Activated CD8-positive, alpha-beta T cell treated with anti-CD3 and anti-CD28 coated beads for 36 hours (primary cell): ENCODE measurements around the gene CLIP1. TPM values are rescaled to one million over a fixed set of nuclear protein-coding genes. Genes with fewer than 3 reads are reported as not detected.

Experiments used
- ATAC-seq: fragments of 200-7000 bp; cut with Tn5 transposase; one replicate; pipeline ENCODE4 v1.10.0; 2021; ENCODE audit warnings: mild to moderate bottlenecking, moderate library complexity
- CTCF ChIA-PET: fragments of 350-600 bp; sonication (Branson Sonifier 250); formaldehyde crosslinking; loops from one replicate; lab custom pipeline; 2021; ENCODE audit warnings: antibody characterized with exemption; lab: Charles Lee
- POLR2A ChIA-PET: fragments of 350-600 bp; sonication (Branson Sonifier 250); formaldehyde crosslinking; loops from one replicate; lab custom pipeline; 2021; ENCODE audit warnings: antibody characterized with exemption; lab: Charles Lee
- DNase-seq: peaks from one replicate; pipeline ENCODE4 v3.0.0-alpha.2; 2020
- H3K27ac Mint-ChIP-seq: one replicate; pipeline ENCODE4 v1.8.0; 2021; ENCODE audit warnings: mild to moderate bottlenecking, mixed read lengths
- H3K27me3 Mint-ChIP-seq: one replicate; pipeline ENCODE4 v1.8.0; 2021; ENCODE audit warnings: mixed read lengths
- H3K36me3 Mint-ChIP-seq: one replicate; pipeline ENCODE4 v1.8.0; 2021; ENCODE audit warnings: low read depth, mixed read lengths
- H3K4me1 Mint-ChIP-seq: one replicate; pipeline ENCODE4 v1.8.0; 2021; ENCODE audit warnings: low read depth, mixed read lengths
- H3K4me3 Mint-ChIP-seq: one replicate; pipeline ENCODE4 v1.8.0; 2021; ENCODE audit warnings: mild to moderate bottlenecking, moderate library complexity, mixed read lengths
- H3K9me3 Mint-ChIP-seq: one replicate; pipeline ENCODE4 v1.8.0; 2021; ENCODE audit warnings: mixed read lengths
- intact Hi-C: fragments of 100-400 bp; cut with micrococcal nuclease; formaldehyde crosslinking; loops from one replicate; pipeline ENCODE4 v1.10.0; 2022
- total RNA-seq, 2 experiments: library from RNA; stranded (reverse); gene quantifications; one replicate each; pipeline ENCODE4 v1.2.3, GENCODE V29; 2021
- TF ChIP-seq, protein P1 (sequence below): fragments of 200-600 bp; IDR thresholded peaks from one replicate; pipeline ENCODE4 v1.8.0; 2022; ENCODE audit warnings: antibody characterized with exemption, mild to moderate bottlenecking

CLIP1 gene
- total RNA-seq, 2 experiments from 2014 or later = 29.4 to 32.4 TPM

DNA sequence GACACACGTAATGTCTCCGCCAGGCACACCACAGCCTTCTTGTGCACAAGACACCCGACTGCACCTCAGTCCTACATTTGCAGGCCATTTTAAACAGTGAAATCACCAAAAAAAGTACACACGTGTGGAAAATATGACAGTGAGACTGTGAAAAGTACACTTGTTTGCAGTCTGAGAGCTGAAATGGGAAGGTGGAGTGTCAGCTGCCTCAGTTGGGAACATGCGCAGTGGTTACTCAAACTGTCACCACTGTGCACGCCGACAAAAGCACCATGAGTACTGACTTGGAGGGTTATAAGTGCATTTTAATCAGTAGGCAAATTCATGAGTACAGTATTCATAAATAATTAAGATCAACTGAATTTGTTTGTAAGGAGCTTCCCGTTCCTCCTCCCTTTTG, 171.9 kb downstream of the CLIP1 start:
- TF ChIP-seq, protein P1, sequence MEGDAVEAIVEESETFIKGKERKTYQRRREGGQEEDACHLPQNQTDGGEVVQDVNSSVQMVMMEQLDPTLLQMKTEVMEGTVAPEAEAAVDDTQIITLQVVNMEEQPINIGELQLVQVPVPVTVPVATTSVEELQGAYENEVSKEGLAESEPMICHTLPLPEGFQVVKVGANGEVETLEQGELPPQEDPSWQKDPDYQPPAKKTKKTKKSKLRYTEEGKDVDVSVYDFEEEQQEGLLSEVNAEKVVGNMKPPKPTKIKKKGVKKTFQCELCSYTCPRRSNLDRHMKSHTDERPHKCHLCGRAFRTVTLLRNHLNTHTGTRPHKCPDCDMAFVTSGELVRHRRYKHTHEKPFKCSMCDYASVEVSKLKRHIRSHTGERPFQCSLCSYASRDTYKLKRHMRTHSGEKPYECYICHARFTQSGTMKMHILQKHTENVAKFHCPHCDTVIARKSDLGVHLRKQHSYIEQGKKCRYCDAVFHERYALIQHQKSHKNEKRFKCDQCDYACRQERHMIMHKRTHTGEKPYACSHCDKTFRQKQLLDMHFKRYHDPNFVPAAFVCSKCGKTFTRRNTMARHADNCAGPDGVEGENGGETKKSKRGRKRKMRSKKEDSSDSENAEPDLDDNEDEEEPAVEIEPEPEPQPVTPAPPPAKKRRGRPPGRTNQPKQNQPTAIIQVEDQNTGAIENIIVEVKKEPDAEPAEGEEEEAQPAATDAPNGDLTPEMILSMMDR = no peak
- POLR2A ChIA-PET = interaction anchor here (1.5 to 1.9 kb wide), 2 partner anchors 10 to 12 kb away, joined by 4 to 8 read pairs; no protein-coding TSS in a partner anchor
- Mint-ChIP-seq H3K4me1 (peaks cover 3% of the 10 kb centered on the region), H3K9me3 (no peaks in the 10 kb centered on the region), H3K27me3 (no peaks in the 10 kb centered on the region), H3K4me3 (no peak overlapping the region), H3K36me3 (peaks cover 13% of the 10 kb centered on the region), H3K27ac (no peak overlapping the region)
- CTCF ChIA-PET = no interaction called here
- DNase-seq = no peak
- intact Hi-C loops = no loop called here
- ATAC-seq = no peak

DNA sequence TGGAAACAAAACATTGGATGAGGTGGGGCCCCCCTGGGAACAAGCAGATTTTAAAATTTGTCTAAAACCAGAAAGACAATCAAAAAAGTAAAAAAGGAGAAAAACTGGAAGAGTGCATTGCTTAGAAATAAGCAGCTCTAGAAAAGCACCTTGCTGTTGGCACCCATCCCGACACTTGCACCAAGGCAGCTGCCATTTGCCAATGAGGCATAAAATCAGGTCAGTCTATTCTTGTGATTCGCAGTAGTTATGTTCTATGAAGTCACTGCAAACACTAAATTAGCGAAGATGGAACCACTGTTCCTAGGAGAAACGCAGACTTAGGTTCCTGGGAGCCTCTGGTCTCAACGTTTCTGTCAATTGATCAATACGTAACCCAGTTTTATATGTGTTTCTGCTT, 172.4 kb downstream of the CLIP1 start:
- intact Hi-C loops = no loop called here
- ATAC-seq (no peak), DNase-seq (no peak)
- Mint-ChIP-seq H3K4me3 (no peak overlapping the region), H3K9me3 (no peaks in the 10 kb centered on the region), H3K4me1 (peaks cover 4% of the 10 kb centered on the region), H3K27ac (no peak overlapping the region), H3K36me3 (peaks cover 13% of the 10 kb centered on the region), H3K27me3 (no peaks in the 10 kb centered on the region)
- ChIA-PET POLR2A (no interaction called here), CTCF (no interaction called here)
- TF ChIP-seq, protein P1 = no peak

DNA sequence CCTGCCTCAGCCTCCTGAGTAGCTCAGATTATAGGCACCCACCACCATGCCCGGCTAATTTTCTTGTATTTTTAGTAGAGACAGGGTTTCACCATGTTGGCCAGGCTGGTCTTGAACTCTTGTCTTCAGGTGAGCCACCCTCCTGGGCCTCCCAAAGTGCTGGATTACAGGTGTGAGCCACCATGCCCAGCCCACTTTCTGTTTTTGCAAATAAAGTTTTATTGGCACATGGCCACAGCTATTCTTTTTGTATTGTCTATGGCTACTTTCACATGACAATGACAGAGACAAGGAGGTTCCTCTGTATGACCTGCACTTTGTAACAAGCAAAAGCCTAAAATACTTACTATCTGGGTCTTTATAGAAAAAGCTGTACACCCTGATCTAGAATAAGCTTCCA, 176.9 kb downstream of the CLIP1 start:
- peak overlapping the region; percentile 65 for H3K4me3 Mint-ChIP-seq
- intact Hi-C loops = no loop called here
- no peak for ATAC-seq
- peak overlapping the region; percentile 67 for H3K27ac Mint-ChIP-seq
- no peaks in the 10 kb centered on the region for H3K27me3 Mint-ChIP-seq
- TF ChIP-seq, protein P1 = no peak
- ChIA-PET POLR2A (interaction anchor here (0.8 to 1.7 kb wide), 5 partner anchors 17 to 225 kb away, joined by 3 to 7 read pairs (median 4); partner anchors contain the start of gene DIABLO), CTCF (interaction anchor here (1.0 to 1.8 kb wide), 4 partner anchors 16 to 110 kb away, joined by 3 to 4 read pairs (median 3); no protein-coding TSS in a partner anchor)
- peaks cover 16% of the 10 kb centered on the region for H3K36me3 Mint-ChIP-seq
- H3K4me1 Mint-ChIP-seq = peaks cover 19% of the 10 kb centered on the region
- H3K9me3 Mint-ChIP-seq = no peaks in the 10 kb centered on the region
- no peak for DNase-seq

DNA sequence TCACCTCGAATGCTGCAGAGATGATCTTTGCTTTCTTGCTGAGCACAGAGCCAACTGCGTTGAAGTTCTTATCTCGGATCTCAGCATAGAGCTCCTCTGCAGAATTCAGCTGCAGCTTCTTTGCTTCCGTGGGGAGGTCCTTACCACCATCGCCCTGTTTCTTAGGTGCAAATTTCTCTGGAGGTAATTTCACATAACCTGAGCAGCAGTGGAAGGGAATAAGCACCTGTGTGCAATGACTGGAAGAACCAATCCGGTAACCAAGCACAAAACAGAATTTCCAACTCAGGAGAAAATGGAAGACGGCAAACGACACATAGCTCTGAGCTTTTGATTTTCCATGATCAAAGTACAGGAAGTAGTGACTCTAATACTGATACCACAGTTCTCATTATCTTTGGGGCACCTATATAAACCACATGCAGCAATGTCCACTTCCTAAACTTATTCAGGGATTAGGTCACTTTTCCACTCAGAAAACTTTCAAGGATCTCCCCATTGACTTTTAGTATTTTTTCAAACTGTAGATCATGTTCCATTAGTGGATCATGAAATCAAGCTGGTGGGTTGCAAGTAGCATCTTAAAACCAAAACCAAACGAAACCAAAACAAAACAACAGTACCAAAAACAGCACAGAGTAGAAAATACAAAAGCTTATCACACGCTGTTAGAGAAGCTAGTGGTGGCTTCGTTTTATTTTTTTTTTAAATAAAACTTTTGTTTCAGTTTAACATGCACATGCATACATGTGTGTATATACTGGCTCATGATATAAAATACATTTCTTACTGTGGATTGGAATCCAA, 177.7 kb downstream of the CLIP1 start:
- Mint-ChIP-seq H3K4me1 (peaks cover 19% of the 10 kb centered on the region), H3K27ac (peak overlapping the region; percentile 92), H3K9me3 (no peaks in the 10 kb centered on the region), H3K27me3 (no peaks in the 10 kb centered on the region), H3K4me3 (peak overlapping the region; percentile 65), H3K36me3 (peaks cover 16% of the 10 kb centered on the region)
- ATAC-seq = peak; percentile 79
- DNase-seq = no peak
- TF ChIP-seq, protein P1 = no peak
- POLR2A ChIA-PET = interaction anchor here (0.7 to 1.7 kb wide), 6 partner anchors 17 to 257 kb away, joined by 3 to 7 read pairs (median 4); no protein-coding TSS in a partner anchor
- intact Hi-C loops = no loop called here
- CTCF ChIA-PET = interaction anchor here (1.0 to 1.9 kb wide), 8 partner anchors 14 to 111 kb away, joined by 3 to 7 read pairs (median 3); no protein-coding TSS in a partner anchor

DNA sequence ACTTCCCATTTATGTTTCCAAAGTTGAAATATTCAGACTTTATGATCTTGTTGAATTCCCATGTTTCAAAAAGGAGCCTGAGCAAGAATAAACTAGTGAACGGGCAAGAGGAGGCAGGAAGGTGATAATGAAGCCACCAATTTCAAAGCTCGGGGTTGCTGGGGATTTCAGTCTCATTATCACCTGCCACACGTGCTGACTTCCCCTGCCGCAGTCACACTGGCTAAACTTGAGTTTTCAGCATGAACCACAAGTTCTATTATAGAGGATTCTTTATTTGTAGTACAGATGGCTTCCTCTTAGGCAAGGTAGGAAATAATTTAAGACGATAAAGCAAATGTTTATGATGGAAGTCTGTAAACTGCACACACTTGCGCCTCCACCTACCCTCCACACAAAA, 178.5 kb downstream of the CLIP1 start:
- peaks cover 10% of the 10 kb centered on the region for H3K36me3 Mint-ChIP-seq
- DNase-seq = no peak
- peak; percentile 28 for ATAC-seq
- peak overlapping the region; percentile 92 for H3K27ac Mint-ChIP-seq
- intact Hi-C loops = no loop called here
- TF ChIP-seq, protein P1 = no peak
- H3K4me1 Mint-ChIP-seq = peaks cover 19% of the 10 kb centered on the region
- no peaks in the 10 kb centered on the region for H3K9me3 Mint-ChIP-seq
- H3K27me3 Mint-ChIP-seq = no peaks in the 10 kb centered on the region
- ChIA-PET CTCF (interaction anchor here (1.0 to 1.9 kb wide), 4 partner anchors 13 to 93 kb away, joined by 3 to 7 read pairs (median 4); no protein-coding TSS in a partner anchor), POLR2A (interaction anchor here (0.7 to 1.7 kb wide), 4 partner anchors 17 to 257 kb away, joined by 3 to 7 read pairs (median 4); no protein-coding TSS in a partner anchor)
- H3K4me3 Mint-ChIP-seq = peak overlapping the region; percentile 65
